ENCODE data around the gene CDH22.

CDH22 gene

DNA sequence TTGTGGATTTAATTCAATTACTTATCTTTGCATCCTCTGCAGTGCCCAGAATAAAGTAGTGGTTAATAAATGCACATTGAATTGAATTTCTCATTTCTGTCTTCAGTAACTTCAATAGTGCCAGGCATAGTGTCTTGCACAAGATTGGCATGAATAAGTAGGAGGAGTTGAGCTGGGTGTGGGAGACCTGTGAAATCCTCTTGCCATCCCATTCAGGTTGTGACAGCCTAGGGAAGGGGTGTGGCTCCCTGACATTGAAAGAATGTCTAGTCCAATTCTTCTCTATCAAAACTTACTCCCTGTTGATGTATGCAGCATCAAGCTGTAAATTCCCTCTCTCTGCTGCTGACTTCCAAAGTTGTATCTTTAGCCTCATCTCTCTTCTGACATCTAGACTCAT is 73.2 kb downstream of the CDH22 start:
- no peak for DNase-seq

DNA sequence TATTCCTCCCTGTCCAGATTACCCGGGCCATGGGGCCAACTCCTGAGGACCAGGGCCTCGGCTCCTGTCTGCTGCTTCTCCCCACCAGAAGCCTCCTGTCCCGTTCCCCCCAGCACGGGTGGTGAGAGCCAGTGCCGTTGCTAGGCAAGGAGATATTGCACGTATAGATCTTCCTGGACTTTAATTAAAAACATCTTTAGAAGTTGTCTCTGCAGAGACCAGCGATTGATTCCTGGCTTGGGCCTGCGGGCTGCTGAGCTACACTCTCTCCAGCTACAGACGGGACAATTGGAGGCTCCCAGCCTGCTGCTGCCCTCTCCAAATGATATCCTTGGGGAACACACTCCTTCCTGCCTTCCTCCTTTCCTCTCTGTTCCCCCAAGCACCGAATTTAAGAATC is 74.6 kb downstream of the CDH22 start:
- no peak for DNase-seq

GRCh38 chr20:46232539-46232938 is 75.8 kb downstream of the CDH22 start:
- peak; percentile 59 for DNase-seq

- no peak for DNase-seq
Measured at GRCh38 chr20:46230801-46231282, 77.5 kb downstream of the CDH22 start.

DNA sequence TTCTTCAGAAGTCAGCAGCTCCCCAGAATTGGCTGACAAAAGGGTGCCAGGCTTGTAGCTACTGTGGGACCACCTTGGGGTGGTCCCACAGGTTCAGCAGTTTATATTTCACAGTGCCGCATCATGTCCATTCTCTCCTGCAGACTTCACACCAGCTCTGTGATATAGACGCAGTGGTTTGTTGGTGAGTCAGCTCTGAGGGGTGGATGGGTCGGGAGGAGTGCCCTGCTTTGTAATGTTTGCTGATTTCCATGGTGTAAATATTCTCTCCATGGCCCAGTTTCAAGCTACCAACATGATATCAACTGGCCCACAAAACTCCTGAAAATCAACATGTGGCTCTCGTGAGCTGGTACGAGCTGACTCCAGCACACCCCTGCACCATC is 78.2 kb downstream of the CDH22 start:
- no peak for DNase-seq

DNA sequence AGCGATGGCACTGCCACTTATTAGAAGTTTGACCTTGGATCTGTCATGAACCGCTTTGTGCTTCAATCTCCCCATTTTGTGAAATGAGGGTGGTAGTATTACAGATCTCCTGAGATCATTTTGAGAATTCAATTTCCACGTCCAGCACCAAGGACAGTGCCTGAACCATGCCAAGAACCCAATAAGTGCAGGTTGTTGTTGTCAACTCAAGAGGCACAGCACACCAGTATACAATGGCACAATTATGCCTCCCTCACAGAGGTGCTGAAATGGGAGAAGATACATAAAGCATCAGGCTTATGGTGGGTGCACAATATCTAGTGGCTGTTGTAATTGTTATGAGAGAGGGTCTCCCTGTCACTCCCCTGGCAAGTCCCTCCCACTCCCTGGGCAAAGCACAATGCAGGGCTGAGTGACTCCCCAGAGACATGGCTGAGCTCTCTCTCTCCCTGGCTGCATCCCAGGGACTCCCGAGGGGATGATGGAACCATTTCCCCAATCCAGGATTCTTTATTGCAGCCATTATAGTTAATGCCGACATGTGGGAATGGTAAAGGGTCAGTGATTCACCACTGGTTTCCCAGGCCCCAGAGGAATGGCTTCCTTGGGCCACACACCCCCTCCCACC is 78.7 kb downstream of the CDH22 start:
- no peak for DNase-seq

GRCh38 chr20:46228670-46229069 is 79.6 kb downstream of the CDH22 start:
- DNase-seq = no peak

DNA sequence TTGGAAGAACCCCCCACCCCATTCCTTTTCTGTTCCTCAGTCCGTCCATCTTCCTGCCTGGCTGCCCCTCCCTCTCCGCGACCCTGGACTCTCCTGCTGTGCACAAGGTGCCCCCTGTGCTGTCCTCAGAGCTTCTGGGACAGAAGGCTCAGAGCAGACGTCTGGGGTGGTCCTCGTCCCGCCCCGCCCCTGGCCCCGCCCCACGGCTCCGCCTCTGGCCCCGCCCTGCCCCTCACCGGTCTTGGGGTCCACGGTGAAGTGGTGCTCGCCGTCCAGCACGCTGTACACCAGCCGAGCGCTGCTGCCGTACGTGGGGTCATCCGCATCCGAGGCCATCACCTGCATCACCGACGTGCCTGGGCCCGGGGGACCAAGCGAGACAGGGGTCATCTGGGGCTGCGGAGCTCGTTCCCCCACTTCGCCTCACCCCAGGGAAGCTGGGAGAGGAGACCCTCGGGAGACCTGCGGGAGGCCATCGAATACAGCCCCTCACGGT is 81.0 kb downstream of the CDH22 start:
- DNase-seq = no peak

GRCh38 chr20:46226602-46227001 is 81.7 kb downstream of the CDH22 start:
- DNase-seq = no peak

DNA sequence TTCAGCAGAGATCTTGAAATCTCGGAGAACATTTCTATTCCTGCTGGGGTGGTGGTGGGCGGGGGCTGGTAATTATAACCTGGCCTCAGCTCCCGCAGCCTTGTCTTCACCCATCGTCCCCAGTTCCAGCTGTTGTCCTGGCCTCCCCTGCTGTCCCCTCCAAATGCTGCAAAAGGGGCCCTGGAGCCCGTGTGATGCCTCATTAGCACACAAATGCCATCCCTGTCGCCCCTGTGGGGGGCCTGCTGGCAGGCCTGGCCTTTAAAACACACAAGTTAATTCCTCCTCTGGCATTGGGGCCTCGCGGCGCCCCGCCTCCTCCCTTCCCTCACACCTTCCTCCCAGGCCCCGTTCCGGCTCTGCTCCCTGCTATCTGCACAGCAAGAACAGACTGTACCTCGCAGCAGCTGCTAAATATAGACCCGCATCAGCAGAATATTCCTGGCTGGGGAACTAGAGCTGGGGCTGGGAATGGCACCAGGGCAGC is 85.7 kb downstream of the CDH22 start:
- peak; percentile 52 for DNase-seq

DNA sequence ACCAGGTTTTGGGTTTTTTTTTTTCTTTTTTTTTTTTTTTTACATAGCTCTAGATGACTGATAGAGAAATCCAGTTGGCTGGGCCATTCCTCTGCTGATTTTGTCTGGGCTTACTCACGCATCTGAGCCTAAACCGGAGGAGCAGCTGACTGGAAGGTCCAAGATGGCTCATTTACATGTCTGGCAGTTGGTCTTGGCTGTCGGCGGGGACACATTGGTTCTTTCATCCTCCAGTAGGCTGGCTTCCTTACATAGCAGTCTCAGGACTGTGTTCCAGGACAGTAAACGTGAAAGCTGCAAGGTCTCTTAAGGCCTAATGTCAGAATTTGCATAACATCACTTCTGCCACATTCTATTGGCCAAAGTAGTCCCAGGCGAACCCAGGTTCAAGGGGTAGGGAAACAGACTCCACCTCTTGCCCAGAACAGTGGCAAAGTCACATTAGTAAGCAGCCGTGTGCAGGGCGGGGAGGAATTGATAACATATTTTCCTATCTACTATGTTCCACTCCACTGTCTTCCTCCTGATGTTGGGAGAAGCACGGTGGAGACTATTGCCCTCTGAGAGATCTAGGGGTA is 87.0 kb downstream of the CDH22 start:
- no peak for DNase-seq

DNA sequence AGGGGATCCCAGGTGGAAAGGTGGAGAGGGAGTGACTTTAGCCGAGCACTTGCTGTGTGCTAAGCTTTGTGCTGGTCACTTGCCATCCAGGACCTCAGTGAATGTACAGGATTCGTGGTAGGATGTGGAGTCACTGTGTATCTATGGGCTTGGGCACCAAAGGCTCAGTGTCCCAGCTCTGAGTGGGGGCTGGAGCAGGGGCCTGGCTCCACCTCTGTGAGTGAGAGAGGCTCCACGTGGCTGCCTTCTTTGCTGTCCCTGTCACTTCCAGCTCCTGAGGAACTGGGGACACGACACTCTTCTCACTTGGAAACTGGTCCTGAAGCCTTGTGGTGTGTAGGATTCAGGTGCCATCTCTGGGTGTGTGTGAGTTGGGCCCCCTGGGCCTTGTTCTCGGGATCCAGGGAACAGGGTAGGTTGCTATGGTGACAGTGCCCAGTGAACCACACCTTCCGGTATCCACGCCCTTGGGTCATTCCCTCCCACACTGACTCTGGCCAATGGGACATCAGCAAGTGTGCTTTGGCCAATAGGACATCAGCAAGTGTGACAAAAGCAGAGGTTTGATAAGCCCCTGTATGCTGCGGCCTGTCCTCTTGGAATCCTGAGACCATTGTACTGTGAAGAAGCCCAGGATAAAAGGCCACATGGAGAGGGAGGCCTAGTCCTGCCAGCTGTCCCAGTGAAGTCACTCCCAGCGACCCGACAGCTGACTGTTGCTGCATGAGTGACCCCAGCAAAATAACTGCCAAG is 87.7 kb downstream of the CDH22 start:
- DNase-seq = peak; percentile 99

- DNase-seq = no peak
Measured at GRCh38 chr20:46219920-46220319, 88.4 kb downstream of the CDH22 start.

- no peak for DNase-seq
Measured at GRCh38 chr20:46219190-46219589, 89.1 kb downstream of the CDH22 start.

- DNase-seq = peak; percentile 98
Measured at GRCh38 chr20:46218656-46219055, 89.6 kb downstream of the CDH22 start.

DNA sequence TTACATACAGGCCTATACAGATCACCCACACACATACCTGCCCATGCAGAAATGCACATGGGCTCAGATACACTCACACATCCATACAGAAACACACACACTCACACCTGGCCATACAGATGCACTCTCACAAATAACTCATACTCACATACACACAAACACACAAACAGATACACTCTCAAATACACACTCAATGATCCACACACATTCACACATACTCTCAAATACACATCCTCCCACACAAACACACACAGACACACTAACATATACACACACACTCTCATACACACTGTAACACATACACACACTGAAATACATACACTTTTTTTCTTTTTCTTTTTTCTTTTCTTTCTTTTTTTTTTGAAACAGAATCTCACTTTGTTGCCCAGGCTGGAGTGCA is 90.7 kb downstream of the CDH22 start:
- DNase-seq = no peak

DNA sequence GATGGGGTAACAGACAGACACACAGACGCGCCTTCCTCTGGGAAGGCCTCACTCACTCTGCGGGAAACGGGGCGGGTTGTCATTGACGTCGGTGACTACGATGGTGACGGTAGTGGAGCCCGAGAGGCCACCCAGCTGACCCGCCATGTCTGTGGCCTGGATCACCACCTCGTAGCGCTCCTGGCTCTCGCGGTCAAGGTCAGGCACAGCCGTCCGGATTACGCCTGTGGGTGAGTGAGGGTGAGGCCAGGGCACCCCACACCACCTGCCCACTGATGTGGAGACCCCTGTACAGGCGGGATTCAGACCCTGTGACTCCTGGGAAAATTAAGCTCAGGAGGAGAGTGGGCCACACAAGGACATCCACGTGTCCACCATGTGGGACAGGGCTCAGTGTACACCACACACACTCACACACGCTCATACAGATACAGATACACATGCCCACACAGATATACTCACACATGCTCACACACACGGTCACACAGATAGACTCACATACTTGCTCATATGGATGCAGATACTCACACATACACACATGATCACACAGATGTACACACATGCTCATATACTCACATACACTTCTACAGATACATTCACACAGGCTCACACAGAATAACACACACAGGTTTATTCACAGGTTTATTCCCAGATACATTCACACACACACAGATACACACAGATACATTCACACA is 91.4 kb downstream of the CDH22 start:
- no peak for DNase-seq

GRCh38 chr20:46215913-46216707 is 92.2 kb downstream of the CDH22 start:
- no peak for DNase-seq

GRCh38 chr20:46214824-46215488 is 93.3 kb downstream of the CDH22 start:
- DNase-seq = no peak

DNA sequence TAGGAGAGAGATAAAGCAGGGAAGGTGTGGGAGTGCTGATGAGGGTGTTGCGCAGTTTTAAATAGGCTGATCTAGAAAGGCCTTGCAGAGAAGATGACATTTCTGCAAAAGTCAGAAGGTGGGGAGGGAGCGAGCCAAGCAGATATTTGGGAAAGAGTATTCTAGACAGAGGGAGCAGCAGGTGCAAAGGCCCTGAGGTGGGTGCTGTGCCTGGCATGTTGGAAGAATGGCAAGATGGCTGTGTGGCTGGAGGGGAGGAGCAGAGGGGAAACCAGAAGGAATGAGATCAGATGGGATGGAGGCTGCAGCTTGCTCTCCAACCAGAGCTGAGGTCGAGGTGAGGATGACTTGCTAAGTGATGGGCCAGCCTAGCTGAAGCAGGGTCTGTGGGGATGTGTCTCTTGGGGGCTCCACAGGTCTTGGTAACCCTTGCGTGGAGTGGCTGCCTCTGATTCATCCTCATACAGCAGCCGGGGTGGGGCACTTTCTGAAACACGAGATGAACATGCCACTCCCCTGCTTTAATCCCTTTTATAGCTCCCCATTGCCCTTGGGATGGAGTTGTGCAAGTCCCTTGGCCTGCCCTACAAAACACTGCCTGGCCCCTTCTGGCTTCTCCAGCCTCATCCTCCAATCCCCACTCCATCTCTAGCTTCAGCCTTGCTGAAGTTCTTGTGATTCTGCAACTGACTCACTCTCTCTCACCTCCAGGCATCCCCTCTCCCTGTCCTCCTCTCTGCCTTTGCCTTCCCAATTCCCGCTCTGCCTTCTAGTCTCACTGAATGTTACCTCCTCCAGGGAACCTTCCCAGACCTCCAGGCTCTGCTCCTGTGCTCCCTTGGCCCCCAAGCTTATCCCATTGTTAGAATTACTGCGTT is 94.1 kb downstream of the CDH22 start:
- DNase-seq = no peak

GRCh38 chr20:46212876-46213275 is 95.4 kb downstream of the CDH22 start:
- no peak for DNase-seq

Data from NCI-H2171 (cell line).